ENCODE measurements around the gene TLE5. TPM values are rescaled to one million over a fixed set of nuclear protein-coding genes. Genes with fewer than 3 reads are reported as not detected.

Gene TLE5
- polyA plus RNA-seq, 1 donor (not counting 4 experiments of a cell fraction or from before 2014, with no cell fraction given): 249 TPM

DNA sequence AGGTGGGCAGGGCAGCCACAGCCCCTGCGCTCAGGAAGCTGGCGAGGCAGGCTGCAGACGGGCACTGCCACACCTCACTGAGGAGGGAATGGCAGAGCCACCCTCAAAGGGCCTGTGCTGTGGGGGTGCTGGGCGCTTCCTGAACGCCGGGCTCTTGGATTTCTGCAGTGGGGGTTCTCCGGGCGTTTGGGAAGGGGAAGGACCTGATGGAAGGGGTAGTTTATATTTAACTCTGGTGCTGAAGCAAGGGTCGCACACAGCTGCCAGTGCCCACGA lies 42.4 kb upstream of the TLE5 start:
- no peak for DNase-seq (ENCODE audit: low read depth, low spot score)
- Histone ChIP-seq H3K9me1 (ENCODE audit: control insufficient read depth, extremely low read depth, insufficient read depth, low read length) (no peaks in the 10 kb centered on the region), H3K4me1 (ENCODE audit: control insufficient read depth, extremely low read depth, insufficient read depth, low read length) (no peaks in the 10 kb centered on the region), H3K9me3 (ENCODE audit: control insufficient read depth, low read depth, low read length) (no peaks in the 10 kb centered on the region), H3K4me2 (ENCODE audit: control insufficient read depth, extremely low read depth, insufficient read depth, low read depth, low read length) (no peak overlapping the region), H3K79me2 (ENCODE audit: control insufficient read depth, insufficient read depth, low read length) (peaks cover 94% of the 10 kb centered on the region), H3K9ac (ENCODE audit: control insufficient read depth, extremely low read depth, insufficient read depth, low read length) (no peak overlapping the region), H3K27ac (ENCODE audit: control insufficient read depth, insufficient read depth, low read length) (no peak overlapping the region), H2AFZ (ENCODE audit: control insufficient read depth, low read length) (no peak overlapping the region), H3K4me3 (ENCODE audit: control insufficient read depth in 2 of 3, extremely low read depth in 1 of 3, insufficient read depth in 2 of 3, low read depth in 1 of 3, low read length in 3 of 3) (no peak overlapping the region), H4K20me1 (ENCODE audit: control insufficient read depth, extremely low read depth, insufficient read depth, low read length) (peaks cover 17% of the 10 kb centered on the region), H3K27me3 (ENCODE audit: control insufficient read depth, extremely low read depth, insufficient read depth, low read length) (no peaks in the 10 kb centered on the region), H3K36me3 (ENCODE audit: control insufficient read depth in 2 of 2, extremely low read depth in 1 of 2, insufficient read depth in 2 of 2, low read length in 2 of 2) (peaks cover 1 to 4% of the 10 kb centered on the region in 2 experiments)
- FAIRE-seq: no peak
- dilution Hi-C loops (cut with MboI; ENCODE audit: extremely low pct_ligation_motif_present, low sequenced_read_pairs): no loop called here
- TF ChIP-seq, protein P1, sequence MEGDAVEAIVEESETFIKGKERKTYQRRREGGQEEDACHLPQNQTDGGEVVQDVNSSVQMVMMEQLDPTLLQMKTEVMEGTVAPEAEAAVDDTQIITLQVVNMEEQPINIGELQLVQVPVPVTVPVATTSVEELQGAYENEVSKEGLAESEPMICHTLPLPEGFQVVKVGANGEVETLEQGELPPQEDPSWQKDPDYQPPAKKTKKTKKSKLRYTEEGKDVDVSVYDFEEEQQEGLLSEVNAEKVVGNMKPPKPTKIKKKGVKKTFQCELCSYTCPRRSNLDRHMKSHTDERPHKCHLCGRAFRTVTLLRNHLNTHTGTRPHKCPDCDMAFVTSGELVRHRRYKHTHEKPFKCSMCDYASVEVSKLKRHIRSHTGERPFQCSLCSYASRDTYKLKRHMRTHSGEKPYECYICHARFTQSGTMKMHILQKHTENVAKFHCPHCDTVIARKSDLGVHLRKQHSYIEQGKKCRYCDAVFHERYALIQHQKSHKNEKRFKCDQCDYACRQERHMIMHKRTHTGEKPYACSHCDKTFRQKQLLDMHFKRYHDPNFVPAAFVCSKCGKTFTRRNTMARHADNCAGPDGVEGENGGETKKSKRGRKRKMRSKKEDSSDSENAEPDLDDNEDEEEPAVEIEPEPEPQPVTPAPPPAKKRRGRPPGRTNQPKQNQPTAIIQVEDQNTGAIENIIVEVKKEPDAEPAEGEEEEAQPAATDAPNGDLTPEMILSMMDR (optimal IDR thresholded peaks at IDR 0.05 in 1 of 3, IDR thresholded peaks at IDR 0.05 in 1 of 3, conservative IDR thresholded peaks at IDR 0.05 in 1 of 3; ENCODE audit: extremely low read depth in 1 of 3, insufficient read depth in 2 of 3, low read length in 3 of 3): no peak
- TF ChIP-seq EZH2 (IDR thresholded peaks at IDR 0.05; ENCODE audit: low read length): no peak

DNA sequence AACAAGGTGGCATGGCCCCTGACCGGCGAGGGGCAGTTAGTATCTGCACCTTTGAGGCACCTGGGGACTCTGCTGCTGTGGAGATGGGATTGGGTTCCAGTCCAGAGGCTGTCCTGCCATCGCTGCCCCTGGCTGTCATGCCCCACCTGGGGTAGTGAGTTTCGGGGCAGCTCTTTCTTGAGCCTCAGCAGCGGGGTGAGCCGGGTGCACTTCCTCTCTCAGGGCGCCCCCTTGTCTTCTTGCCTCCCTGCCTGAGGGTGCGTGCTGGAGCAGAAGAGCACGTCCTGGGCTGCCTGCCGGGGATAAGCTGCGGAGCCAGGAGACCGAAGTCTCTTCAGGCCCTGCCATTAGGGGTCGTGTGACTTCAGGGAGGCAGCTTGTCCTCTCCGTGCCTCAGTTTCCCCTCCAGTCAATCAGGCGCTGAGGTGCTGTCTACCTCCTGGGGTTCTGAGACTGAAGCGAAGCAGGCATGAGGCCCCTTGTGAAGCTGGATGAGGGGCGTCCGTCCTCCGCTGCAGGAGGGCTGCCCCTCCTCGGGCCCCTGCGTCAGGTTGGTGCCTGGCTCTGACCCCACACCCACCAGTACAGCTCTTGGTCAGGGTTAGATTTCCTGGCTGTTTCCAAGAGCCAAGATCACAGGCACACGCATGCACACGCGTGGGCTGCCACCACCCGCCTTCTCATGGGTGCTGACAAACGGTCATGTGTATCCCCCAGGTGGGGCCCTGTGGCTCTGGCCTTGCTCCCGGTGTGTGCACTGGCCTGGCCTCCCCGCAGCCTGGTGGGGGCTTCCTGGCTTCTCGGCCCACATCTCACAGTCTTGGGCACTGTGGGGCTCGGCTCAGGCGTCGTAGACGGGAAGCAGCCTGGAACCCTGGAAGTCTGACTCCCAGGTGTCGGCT lies 40.2 kb upstream of the TLE5 start:
- H3K4me1 ChIP-seq (ENCODE audit: control insufficient read depth, extremely low read depth, insufficient read depth, low read length): peaks cover 14% of the 10 kb centered on the region
- H4K20me1 ChIP-seq (ENCODE audit: control insufficient read depth, extremely low read depth, insufficient read depth, low read length): peaks cover 12% of the 10 kb centered on the region
- DNase-seq (ENCODE audit: low read depth, low spot score): no peak
- no peaks in the 10 kb centered on the region for H3K9me1 ChIP-seq (ENCODE audit: control insufficient read depth, extremely low read depth, insufficient read depth, low read length)
- no peaks in the 10 kb centered on the region for H3K9me3 ChIP-seq (ENCODE audit: control insufficient read depth, low read depth, low read length)
- dilution Hi-C loops (cut with MboI; ENCODE audit: extremely low pct_ligation_motif_present, low sequenced_read_pairs): no loop called here
- H2AFZ ChIP-seq (ENCODE audit: control insufficient read depth, low read length): no peak overlapping the region
- no peak overlapping the region for H3K4me3 ChIP-seq (ENCODE audit: control insufficient read depth in 2 of 3, extremely low read depth in 1 of 3, insufficient read depth in 2 of 3, low read depth in 1 of 3, low read length in 3 of 3)
- FAIRE-seq: no peak
- no peaks in the 10 kb centered on the region for H3K27me3 ChIP-seq (ENCODE audit: control insufficient read depth, extremely low read depth, insufficient read depth, low read length)
- no peak overlapping the region for H3K27ac ChIP-seq (ENCODE audit: control insufficient read depth, insufficient read depth, low read length)
- TF ChIP-seq, protein P1 (optimal IDR thresholded peaks at IDR 0.05 in 1 of 3, IDR thresholded peaks at IDR 0.05 in 1 of 3, conservative IDR thresholded peaks at IDR 0.05 in 1 of 3; ENCODE audit: extremely low read depth in 1 of 3, insufficient read depth in 2 of 3, low read length in 3 of 3): no peak
- no peak for TF ChIP-seq EZH2 (IDR thresholded peaks at IDR 0.05; ENCODE audit: low read length)
- H3K9ac ChIP-seq (ENCODE audit: control insufficient read depth, extremely low read depth, insufficient read depth, low read length): no peak overlapping the region
- H3K79me2 ChIP-seq (ENCODE audit: control insufficient read depth, insufficient read depth, low read length): peaks cover 96% of the 10 kb centered on the region
- peaks cover 1 to 4% of the 10 kb centered on the region in 2 experiments for H3K36me3 ChIP-seq (ENCODE audit: control insufficient read depth in 2 of 2, extremely low read depth in 1 of 2, insufficient read depth in 2 of 2, low read length in 2 of 2)
- H3K4me2 ChIP-seq (ENCODE audit: control insufficient read depth, extremely low read depth, insufficient read depth, low read depth, low read length): no peak overlapping the region

All from keratinocyte (primary cell).